ENCODE data around the gene NF2. TPM values are rescaled to one million over a fixed set of nuclear protein-coding genes. Genes with fewer than 3 reads are reported as not detected.

NF2 gene
- total and polyA plus RNA-seq, 8 donors: 6.5 to 33.7 (median 19.3) TPM

DNA sequence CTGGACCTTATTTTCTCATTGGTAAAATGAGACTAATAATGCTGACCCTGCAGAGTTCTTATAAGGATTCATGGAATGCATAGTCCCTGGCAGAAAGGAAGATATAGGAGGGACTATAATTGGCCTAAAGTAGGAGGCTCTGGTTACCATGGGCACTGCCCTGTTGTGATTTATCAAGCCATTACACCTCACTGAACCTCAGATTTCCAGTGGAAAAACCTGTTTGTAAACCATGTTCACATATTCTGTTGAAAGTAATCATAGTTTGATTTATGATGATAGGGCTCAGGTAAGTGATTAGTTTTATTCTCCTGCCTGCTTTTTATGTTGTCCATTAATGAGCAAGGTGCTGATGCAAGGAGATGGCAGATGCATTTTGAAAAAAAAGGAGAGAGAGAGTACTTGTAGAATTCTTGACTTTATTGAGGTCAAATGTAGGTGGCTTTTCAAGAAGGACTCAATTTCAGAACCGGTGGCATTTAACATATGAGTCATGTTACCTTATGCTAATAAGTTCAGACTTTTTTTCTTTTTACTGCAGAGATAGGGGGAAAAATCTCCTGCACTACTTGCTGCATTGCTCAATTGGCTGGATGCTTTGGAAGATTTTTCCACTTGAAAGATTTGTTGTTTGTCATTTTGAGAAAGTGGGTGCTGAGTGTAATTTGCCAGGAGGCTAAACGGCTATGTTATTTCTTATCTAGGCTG lies 14.6 kb downstream of the NF2 start:
- WGBS, 2 donors: 9 to 13% methylated on average over 2 of the region's 2 CpGs
- intact Hi-C loops (cut with DNase I): no loop called here
- DNase-seq (no peak), ATAC-seq (peak; percentile 66 to 86 (median 77)), FAIRE-seq (no peak)
- Histone ChIP-seq H3K9me3 (no peaks in the 10 kb centered on the region), H3K4me1 (peaks cover 14 to 21% (median 19%) of the 10 kb centered on the region in 3 donors), H3K36me3 (no peaks in the 10 kb centered on the region), H3K4me3 (no peak overlapping the region), H3K27ac (peak overlapping the region in 3 of 4 donors; percentile 12 to 65 (median 59)), H3K27me3 (no peaks in the 10 kb centered on the region)
- TF ChIP-seq, protein P1, sequence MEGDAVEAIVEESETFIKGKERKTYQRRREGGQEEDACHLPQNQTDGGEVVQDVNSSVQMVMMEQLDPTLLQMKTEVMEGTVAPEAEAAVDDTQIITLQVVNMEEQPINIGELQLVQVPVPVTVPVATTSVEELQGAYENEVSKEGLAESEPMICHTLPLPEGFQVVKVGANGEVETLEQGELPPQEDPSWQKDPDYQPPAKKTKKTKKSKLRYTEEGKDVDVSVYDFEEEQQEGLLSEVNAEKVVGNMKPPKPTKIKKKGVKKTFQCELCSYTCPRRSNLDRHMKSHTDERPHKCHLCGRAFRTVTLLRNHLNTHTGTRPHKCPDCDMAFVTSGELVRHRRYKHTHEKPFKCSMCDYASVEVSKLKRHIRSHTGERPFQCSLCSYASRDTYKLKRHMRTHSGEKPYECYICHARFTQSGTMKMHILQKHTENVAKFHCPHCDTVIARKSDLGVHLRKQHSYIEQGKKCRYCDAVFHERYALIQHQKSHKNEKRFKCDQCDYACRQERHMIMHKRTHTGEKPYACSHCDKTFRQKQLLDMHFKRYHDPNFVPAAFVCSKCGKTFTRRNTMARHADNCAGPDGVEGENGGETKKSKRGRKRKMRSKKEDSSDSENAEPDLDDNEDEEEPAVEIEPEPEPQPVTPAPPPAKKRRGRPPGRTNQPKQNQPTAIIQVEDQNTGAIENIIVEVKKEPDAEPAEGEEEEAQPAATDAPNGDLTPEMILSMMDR (IDR thresholded peaks at IDR 0.05): no peak

DNA sequence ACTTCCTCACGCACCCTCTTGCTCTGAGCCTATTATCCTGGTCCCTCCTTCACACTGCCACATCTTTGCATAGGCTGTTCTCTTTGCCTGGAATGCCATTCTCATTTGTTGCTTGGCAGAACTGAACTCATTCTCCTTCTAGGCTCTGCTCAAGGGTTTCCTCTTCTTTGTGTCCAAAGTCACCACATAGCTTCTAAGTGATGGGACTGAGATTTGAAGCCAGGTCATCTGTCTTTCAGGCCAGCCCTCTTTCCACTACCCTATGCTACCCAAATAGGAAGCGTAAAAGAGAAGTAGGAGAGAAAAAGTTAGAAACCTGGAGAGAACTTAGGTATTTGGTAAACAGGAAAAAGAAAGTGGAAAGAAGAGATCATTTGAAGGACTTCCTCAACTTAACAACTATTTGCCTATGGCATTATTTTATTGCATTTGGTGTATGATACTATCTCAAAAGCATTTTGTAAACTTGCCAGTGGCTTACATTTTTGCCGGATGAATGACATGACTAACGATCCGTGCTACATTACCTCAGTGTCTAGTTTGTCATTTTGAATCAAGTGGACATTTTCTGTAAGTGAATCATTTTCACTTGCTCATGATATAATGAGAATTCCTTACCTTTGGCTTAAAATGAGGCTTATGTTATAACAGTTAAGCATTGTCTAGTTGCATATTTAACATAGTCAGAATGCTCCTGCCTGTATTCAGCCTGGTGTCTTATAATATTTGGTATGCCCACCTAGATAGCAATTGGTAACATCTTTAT lies 18.5 kb downstream of the NF2 start:
- FAIRE-seq (no peak), DNase-seq (no peak), ATAC-seq (peak in 3 of 4 donors; percentile 15 to 39 (median 27))
- Histone ChIP-seq H3K36me3 (no peaks in the 10 kb centered on the region), H3K27me3 (no peaks in the 10 kb centered on the region), H3K4me3 (no peak overlapping the region), H3K27ac (peak overlapping the region in 3 of 4 donors; percentile 44 to 67 (median 64)), H3K9me3 (no peaks in the 10 kb centered on the region), H3K4me1 (peaks cover 23 to 34% (median 31%) of the 10 kb centered on the region in 3 donors)
- intact Hi-C loops (cut with DNase I): no loop called here
- TF ChIP-seq, protein P1 (IDR thresholded peaks at IDR 0.05): no peak
- WGBS, 2 donors: 45 to 55% methylated on average over 5 of the region's 5 CpGs

DNA sequence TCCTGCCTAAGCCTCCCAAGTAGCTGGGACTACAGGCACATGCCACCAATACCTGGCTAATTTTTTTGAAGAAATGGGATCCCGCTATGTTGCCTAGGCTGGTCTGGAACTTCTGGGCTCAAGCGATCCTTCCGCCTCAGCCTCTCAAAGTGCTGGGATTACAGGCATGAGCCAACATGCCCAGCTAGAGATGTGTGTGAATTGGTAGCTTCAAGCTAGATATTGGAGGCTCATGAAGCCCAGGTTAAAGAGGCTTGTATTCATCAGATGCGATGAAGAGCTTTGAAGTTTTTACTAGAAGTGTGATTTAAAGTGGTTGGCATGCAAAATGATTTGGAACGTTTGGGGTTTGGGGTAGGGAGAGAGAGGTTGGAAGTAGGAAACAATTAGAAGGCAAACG lies 19.6 kb downstream of the NF2 start:
- Histone ChIP-seq H3K36me3 (no peaks in the 10 kb centered on the region), H3K4me3 (no peak overlapping the region), H3K27ac (peak overlapping the region in 3 of 4 donors; percentile 6 to 67 (median 64)), H3K9me3 (no peaks in the 10 kb centered on the region), H3K27me3 (no peaks in the 10 kb centered on the region), H3K4me1 (peaks cover 14 to 28% (median 21%) of the 10 kb centered on the region in 3 donors)
- 81 to 85% methylated on average over 6 of the region's 6 CpGs for WGBS, 2 donors
- no peak for FAIRE-seq
- DNase-seq: no peak
- intact Hi-C loops (cut with DNase I): no loop called here
- ATAC-seq: no peak
- TF ChIP-seq, protein P1 (IDR thresholded peaks at IDR 0.05): no peak

DNA sequence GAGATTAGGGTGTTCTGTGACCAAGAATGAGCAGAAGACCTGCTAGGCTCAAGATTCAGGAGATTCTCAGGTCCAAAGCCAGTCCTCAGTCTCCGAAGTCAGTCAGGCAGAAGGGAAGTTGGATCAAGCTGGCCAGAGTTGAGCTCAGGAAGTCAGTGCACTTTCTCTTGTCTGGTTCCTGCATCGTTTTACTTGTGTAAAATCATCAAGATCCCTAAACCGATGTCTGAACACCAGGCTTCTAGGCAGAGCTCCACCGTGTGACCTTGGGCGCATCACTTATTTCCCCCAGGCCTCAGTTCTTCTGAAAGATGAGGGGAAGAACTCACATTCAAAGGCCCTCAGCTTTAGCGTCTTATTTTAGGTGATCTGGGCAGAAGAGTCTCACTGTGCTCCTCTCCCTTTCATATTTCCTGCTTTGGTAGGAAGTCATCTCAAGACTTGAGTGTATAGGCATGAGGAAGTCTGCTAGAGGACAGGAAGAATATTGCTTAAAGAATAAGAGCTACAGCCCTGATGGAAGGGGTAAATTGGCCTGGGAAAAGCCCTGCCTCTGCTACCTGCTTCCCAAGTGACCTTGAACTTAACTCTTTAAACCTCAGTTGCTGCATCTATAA lies 20.2 kb downstream of the NF2 start:
- ATAC-seq (no peak), FAIRE-seq (no peak), DNase-seq (no peak)
- TF ChIP-seq, protein P1 (IDR thresholded peaks at IDR 0.05): no peak
- peak overlapping the region in 3 of 4 donors; percentile 31 to 67 (median 64) for H3K27ac ChIP-seq
- no peaks in the 10 kb centered on the region for H3K9me3 ChIP-seq
- no peak overlapping the region for H3K4me3 ChIP-seq
- intact Hi-C loops (cut with DNase I): no loop called here
- no peaks in the 10 kb centered on the region for H3K27me3 ChIP-seq
- 47 to 54% methylated on average over 6 of the region's 6 CpGs for WGBS, 2 donors
- peaks cover 9 to 22% (median 15%) of the 10 kb centered on the region in 3 donors for H3K4me1 ChIP-seq
- no peaks in the 10 kb centered on the region for H3K36me3 ChIP-seq
